IPS-18a (cell line): ENCODE measurements around the gene SRSF7.

Source experiments
- H3K27ac ChIP-seq: one replicate; pipeline ENCODE4 v1.5.1; 2013; ENCODE audit warnings: low read length
- H3K27me3 ChIP-seq: one replicate; pipeline ENCODE4 v1.6.1; 2013; ENCODE audit warnings: mild to moderate bottlenecking, low read length; ENCODE audit not compliant: control insufficient read depth, insufficient read depth
- H3K36me3 ChIP-seq: one replicate; pipeline ENCODE4 v1.6.1; 2013; ENCODE audit warnings: low read depth, low read length; ENCODE audit not compliant: control insufficient read depth
- H3K4me1 ChIP-seq: one replicate; pipeline ENCODE4 v1.6.1; 2013; ENCODE audit warnings: low read depth, low read length; ENCODE audit not compliant: control insufficient read depth
- H3K4me3 ChIP-seq: one replicate; pipeline ENCODE4 v1.5.1; 2013; ENCODE audit warnings: low read length
- H3K9ac ChIP-seq: one replicate; pipeline ENCODE4 v1.6.1; 2013; ENCODE audit warnings: mild to moderate bottlenecking, low read length, moderate library complexity
- H3K9me3 ChIP-seq: one replicate; pipeline ENCODE4 v1.6.1; 2013; ENCODE audit warnings: low read depth, low read length; ENCODE audit not compliant: control insufficient read depth

Gene SRSF7

DNA sequence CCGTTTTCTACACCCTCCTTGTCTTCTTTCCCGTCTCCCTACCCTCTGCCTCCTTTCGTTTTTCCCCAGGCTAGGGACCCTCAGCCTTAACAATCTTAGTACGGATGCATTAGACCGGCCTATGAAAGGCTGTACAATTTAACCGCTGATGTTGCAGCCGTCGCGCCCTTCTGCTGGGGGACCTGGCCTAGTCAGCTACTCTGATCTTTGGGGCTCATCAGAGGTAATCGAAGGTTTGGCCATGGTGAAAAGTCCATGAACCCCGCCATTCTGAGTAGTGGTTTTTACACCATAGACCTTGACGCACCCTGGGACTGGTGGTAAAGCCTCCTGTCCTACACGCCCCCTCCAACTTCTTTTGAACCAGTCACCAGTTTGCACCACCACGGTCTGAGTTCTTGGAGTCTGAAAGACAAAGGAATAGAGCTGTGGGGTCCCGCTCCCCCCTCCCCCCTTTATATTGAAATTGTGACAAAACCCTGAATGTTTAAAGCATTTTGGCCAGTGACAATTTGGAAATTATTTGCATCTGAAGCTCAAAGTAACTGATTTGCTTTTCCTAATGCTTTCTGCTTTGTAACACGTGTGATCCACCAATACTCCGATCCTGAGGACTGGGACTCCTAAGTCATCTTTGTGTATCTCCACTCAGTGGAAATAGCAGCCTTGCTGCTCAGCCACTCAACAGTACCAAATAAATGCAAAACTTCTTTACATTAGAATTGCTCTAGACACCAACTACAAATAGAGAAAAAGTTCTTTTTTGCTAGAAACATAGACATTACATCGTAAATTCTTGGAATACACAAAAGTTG, 642 bp upstream of the SRSF7 start:
- Histone ChIP-seq H3K27me3 (no peaks in the 10 kb centered on the region), H3K36me3 (peaks cover 33% of the 10 kb centered on the region), H3K9ac (peak overlapping the region; percentile 100), H3K4me1 (peaks cover 20% of the 10 kb centered on the region), H3K27ac (peak overlapping the region; percentile 100), H3K9me3 (no peaks in the 10 kb centered on the region), H3K4me3 (peak overlapping the region; percentile 87)

DNA sequence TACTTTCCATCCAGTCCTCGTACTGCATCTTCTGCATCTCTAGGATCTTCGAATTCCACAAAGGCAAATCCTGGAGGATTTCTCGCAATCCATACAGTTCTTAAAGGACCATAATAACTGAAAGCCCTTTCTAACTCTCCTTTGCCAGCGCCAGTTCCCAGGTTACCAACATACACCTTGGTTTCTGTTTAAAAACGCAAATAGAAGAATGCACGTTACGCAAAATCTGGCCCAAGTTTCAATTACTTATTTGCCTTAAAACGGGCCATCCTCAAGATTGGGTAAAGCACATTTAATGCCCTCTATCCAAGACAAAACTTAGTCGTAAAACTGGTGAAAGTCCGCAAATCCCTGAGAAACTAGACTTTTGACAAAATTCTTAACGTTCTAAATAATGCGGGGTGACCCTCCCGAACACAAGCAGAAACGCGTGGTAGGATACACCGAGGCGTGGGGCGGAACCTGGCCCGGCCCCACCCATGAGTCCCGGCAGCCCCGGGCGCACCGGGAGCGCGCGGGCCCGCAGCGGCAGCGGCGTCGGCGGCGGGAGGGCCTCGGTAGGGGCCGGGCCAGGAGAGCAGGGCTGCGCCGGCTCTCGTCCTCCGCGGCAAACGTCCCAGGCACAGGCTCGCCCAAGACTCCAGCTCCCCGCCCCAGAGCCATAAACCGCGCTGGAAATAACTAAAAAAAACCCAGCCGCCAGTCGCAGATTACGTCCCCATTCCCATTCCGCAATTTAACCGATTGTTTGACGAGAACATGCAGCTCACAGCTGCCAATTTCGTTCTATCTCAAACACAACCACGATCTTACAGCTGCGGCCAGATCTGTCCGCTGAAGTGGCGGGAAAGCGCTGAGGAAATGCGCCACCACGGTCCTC, 910 bp downstream of the SRSF7 start:
- H3K27me3 ChIP-seq = no peaks in the 10 kb centered on the region
- peak overlapping the region; percentile 100 for H3K9ac ChIP-seq
- H3K36me3 ChIP-seq = peaks cover 48% of the 10 kb centered on the region
- H3K9me3 ChIP-seq = no peaks in the 10 kb centered on the region
- H3K4me1 ChIP-seq = peaks cover 20% of the 10 kb centered on the region
- peak overlapping the region; percentile 87 for H3K4me3 ChIP-seq
- H3K27ac ChIP-seq = peak overlapping the region; percentile 100

DNA sequence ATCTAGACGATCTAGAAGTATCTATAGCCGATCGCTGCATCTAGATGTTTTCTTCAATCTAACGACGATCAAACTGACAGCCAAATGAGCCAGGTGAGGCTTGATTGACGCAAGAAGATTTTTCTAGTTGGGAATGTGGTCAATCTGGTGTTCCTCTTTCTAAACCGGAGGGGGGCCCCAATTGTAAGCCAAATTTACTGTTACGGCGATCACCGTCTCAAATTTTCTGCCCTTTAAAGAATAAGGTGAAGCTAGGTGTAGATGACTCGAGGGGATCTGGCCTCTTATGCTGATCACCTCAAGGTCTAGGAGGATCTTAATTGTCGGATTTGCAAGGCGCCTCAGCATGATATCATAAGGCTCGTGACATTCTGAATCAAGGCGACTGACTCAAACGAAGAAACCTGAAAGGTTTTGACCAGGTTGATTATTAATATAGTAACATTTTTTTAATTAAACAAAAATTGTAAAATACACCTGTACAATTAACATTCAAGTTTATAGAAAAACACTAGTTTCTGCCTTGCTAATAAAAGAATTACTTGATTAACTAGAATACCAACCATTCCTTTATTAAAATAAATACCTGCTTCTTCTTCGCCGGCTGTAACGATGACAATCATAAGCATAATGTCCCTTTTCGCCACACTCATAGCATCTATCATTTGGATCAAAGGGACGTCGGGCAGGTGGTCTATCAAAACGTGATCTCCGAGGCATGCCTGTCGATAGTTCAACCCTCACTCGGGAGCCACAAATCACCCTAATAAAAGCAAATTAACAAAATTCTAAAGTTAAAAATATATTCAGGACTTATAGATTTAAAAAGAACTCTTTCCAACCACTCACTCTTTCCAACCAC, 2.0 kb downstream of the SRSF7 start:
- H3K36me3 ChIP-seq = peaks cover 59% of the 10 kb centered on the region
- H3K27ac ChIP-seq = no peak overlapping the region
- H3K4me3 ChIP-seq = peak overlapping the region; percentile 87
- H3K9me3 ChIP-seq = no peaks in the 10 kb centered on the region
- H3K27me3 ChIP-seq = no peaks in the 10 kb centered on the region
- peak overlapping the region; percentile 100 for H3K9ac ChIP-seq
- H3K4me1 ChIP-seq = peaks cover 20% of the 10 kb centered on the region

DNA sequence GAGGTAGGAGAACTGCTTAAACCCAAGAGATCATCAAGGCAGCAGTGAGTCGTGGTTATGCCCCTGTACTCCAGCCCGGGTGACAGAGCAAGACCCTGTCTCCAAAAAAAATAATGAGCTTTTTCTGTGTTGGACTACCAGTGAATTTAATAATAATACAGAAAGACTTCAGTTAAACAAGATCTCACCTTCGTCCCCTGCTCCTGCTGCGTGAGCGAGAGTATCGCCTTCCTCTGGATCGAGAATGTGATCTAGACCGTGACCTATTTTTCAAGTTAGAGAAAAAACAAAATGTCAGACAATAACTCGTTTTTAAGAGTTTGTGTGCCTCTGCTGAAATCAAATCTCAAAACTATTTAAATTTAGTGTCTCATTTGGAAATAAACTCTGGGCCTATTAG, 2.8 kb downstream of the SRSF7 start:
- H3K9me3 ChIP-seq = no peaks in the 10 kb centered on the region
- peak overlapping the region; percentile 87 for H3K4me3 ChIP-seq
- H3K27me3 ChIP-seq = no peaks in the 10 kb centered on the region
- H3K27ac ChIP-seq = no peak overlapping the region
- peak overlapping the region; percentile 10 for H3K9ac ChIP-seq
- peaks cover 67% of the 10 kb centered on the region for H3K36me3 ChIP-seq
- H3K4me1 ChIP-seq = peaks cover 20% of the 10 kb centered on the region

GRCh38 chr2:38747819-38748218, 3.3 kb downstream of the SRSF7 start:
- Histone ChIP-seq H3K9me3 (no peaks in the 10 kb centered on the region), H3K27ac (peak overlapping the region; percentile 20), H3K36me3 (peaks cover 72% of the 10 kb centered on the region), H3K27me3 (no peaks in the 10 kb centered on the region), H3K9ac (no peak overlapping the region), H3K4me1 (peaks cover 20% of the 10 kb centered on the region), H3K4me3 (peak overlapping the region; percentile 87)

DNA sequence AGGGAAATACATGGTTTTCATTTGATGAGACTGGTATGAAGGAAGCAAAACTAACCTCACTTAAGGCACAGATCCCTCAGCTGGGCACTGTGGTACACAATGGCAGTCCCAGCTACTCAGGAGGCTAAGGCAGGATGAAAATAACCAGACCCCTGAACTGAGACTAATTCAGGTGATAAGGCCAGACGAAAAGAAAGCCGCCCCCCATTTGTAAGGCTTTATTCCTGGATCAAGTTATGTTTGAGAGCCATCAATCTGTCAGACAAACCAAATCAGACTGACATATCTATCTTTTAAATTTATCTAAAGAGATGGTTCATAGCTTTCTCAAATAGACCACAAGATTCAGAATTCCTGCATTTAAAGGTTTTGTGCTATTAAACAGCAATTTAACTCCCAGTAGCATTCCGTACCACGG, 4.1 kb downstream of the SRSF7 start:
- no peak overlapping the region for H3K4me3 ChIP-seq
- H3K36me3 ChIP-seq = peaks cover 75% of the 10 kb centered on the region
- H3K27me3 ChIP-seq = no peaks in the 10 kb centered on the region
- H3K9ac ChIP-seq = no peak overlapping the region
- no peaks in the 10 kb centered on the region for H3K9me3 ChIP-seq
- peaks cover 15% of the 10 kb centered on the region for H3K4me1 ChIP-seq
- no peak overlapping the region for H3K27ac ChIP-seq

DNA sequence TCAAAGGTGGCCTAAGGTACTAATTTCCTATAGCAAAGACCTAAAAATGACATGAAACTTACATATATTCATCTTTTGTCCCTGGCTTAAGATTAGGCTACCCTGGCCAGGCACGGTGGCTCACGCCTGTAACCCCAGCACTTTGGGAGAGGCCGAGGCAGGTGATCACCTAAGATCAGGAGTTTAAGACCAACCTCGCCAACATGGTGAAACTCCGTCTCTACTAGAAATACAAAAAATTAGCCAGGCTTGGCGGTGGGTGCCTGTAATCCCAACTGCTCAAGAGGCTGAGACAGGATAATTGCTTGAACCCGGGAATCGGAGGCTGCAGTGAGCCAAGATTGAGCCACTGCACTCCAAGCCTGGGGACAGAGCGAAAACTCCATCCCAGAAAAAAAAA, 5.9 kb downstream of the SRSF7 start:
- Histone ChIP-seq H3K9me3 (no peaks in the 10 kb centered on the region), H3K27ac (no peak overlapping the region), H3K9ac (no peak overlapping the region), H3K4me1 (peaks cover 10% of the 10 kb centered on the region), H3K4me3 (no peak overlapping the region), H3K27me3 (no peaks in the 10 kb centered on the region), H3K36me3 (peaks cover 75% of the 10 kb centered on the region)

DNA sequence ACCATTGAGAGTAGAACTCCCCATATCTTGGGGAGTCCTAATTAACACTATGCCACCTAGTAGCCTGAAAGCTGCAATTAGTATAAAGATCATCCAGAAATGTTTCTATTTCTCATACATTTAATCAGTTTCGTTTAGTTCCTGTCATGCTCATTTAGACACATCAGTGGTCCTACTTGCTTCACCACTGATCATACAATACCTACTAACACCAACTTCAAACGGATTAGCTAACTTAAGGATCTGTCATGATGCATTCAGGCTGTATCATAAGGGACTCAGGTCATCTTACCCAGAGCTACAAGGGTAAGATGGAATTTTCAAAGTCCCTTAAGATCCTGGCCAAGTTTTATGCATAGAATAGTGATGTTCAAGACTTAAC, 6.8 kb downstream of the SRSF7 start:
- Histone ChIP-seq H3K9ac (no peak overlapping the region), H3K27ac (no peak overlapping the region), H3K9me3 (no peaks in the 10 kb centered on the region), H3K4me1 (peaks cover 10% of the 10 kb centered on the region), H3K4me3 (no peak overlapping the region), H3K27me3 (no peaks in the 10 kb centered on the region), H3K36me3 (peaks cover 68% of the 10 kb centered on the region)

DNA sequence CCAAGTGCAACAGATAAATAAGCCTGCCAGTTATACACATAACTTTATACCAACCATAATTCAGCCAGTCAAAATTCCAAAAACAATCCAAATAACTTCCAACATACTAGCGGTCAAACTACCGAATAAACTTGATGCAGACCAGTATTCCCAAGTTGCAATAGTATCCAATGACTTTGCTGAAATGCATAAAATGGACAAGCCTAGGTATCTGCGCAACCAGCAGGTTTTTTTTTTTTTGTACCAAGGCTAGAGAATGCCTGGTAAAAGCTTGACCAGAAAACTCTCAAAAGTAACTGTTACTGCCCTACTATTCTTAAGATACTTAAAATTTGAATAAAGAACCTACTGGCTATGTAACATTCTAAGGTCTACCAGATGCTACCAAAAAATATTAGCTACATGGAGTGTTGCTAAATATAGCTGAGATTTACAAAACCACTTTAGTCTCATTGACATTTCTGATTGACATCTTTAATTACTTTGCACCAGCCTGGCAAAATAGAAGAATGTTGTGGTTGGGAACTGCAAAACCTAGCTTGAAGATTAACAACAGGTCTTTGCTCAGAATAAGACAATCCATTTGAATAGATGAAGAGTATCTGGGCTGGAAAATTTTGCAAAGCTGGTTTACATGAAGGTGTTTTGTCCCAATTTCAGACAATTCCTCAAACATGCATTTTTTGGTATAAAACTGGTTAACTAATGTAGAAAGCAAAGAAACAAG, 7.3 kb downstream of the SRSF7 start:
- peaks cover 10% of the 10 kb centered on the region for H3K4me1 ChIP-seq
- H3K27me3 ChIP-seq = no peaks in the 10 kb centered on the region
- no peak overlapping the region for H3K4me3 ChIP-seq
- H3K36me3 ChIP-seq = peaks cover 66% of the 10 kb centered on the region
- H3K9ac ChIP-seq = no peak overlapping the region
- no peak overlapping the region for H3K27ac ChIP-seq
- H3K9me3 ChIP-seq = no peaks in the 10 kb centered on the region

- no peak overlapping the region for H3K27ac ChIP-seq
- peaks cover 58% of the 10 kb centered on the region for H3K36me3 ChIP-seq
- no peaks in the 10 kb centered on the region for H3K9me3 ChIP-seq
- H3K27me3 ChIP-seq = no peaks in the 10 kb centered on the region
- H3K4me1 ChIP-seq = peaks cover 5% of the 10 kb centered on the region
- no peak overlapping the region for H3K9ac ChIP-seq
- no peak overlapping the region for H3K4me3 ChIP-seq
These were observed 8.2 kb downstream of the SRSF7 start for GRCh38 chr2:38742797-38743559.
